Activated T-cell treated with anti-CD3 and anti-CD28 coated beads, Interleukin-2, amount 50 U/mL, for 72 hours (primary cell): Measurements from ENCODE around the gene PIGBOS1. TPM values are rescaled to one million over a fixed set of nuclear protein-coding genes. Genes with fewer than 3 reads are reported as not detected.
"Not testable (repeated sequence)": the region's sequence is repeated elsewhere in the genome, so short reads cannot be mapped to it uniquely, and the experiment has no call there.

Experiments
- ATAC-seq, 2 donors: fragments of 150-1000 bp; cut with Tn5 transposase; replicated peaks in 1 of 2; 2 replicates each; pipeline ENCODE4 v1.10.0; 2021; ENCODE audit warnings: moderate library complexity in 2 of 2, mild to moderate bottlenecking in 1 of 2
- DNase-seq, 2 donors: peaks; one replicate each; pipeline ENCODE4 v3.0.0; 2021 to 2022; ENCODE audit warnings: mixed read lengths in 1 of 2
- H3K27ac Mint-ChIP-seq: one replicate; pipeline ENCODE4 v1.8.0; 2022; ENCODE audit warnings: mild to moderate bottlenecking, moderate library complexity, mixed read lengths
- H3K27me3 Mint-ChIP-seq: one replicate; pipeline ENCODE4 v1.8.0; 2022; ENCODE audit warnings: low read depth, mixed read lengths
- H3K36me3 Mint-ChIP-seq, 2 donors: one replicate each; pipeline ENCODE4 v1.8.0; 2022; ENCODE audit warnings: mixed read lengths in 2 of 2, mild to moderate bottlenecking in 1 of 2; ENCODE audit not compliant: insufficient read depth in 2 of 2
- H3K4me1 Mint-ChIP-seq: one replicate; pipeline ENCODE4 v1.8.0; 2022; ENCODE audit warnings: low read depth, mixed read lengths
- H3K4me3 Mint-ChIP-seq, 2 donors: one replicate each; pipeline ENCODE4 v1.8.0; 2022; ENCODE audit warnings: mild to moderate bottlenecking in 2 of 2, mixed read lengths in 2 of 2, moderate library complexity in 2 of 2
- H3K9me3 Mint-ChIP-seq, 2 donors: one replicate each; pipeline ENCODE4 v1.8.0; 2022; ENCODE audit warnings: mixed read lengths in 2 of 2
- total RNA-seq, 2 donors: library from RNA; stranded (reverse); gene quantifications; one replicate each; pipeline ENCODE4 v1.2.3, GENCODE V29; 2022

Gene PIGBOS1
- total RNA-seq, 2 donors from 2014 or later, result 13.0 to 14.5 TPM

DNA sequence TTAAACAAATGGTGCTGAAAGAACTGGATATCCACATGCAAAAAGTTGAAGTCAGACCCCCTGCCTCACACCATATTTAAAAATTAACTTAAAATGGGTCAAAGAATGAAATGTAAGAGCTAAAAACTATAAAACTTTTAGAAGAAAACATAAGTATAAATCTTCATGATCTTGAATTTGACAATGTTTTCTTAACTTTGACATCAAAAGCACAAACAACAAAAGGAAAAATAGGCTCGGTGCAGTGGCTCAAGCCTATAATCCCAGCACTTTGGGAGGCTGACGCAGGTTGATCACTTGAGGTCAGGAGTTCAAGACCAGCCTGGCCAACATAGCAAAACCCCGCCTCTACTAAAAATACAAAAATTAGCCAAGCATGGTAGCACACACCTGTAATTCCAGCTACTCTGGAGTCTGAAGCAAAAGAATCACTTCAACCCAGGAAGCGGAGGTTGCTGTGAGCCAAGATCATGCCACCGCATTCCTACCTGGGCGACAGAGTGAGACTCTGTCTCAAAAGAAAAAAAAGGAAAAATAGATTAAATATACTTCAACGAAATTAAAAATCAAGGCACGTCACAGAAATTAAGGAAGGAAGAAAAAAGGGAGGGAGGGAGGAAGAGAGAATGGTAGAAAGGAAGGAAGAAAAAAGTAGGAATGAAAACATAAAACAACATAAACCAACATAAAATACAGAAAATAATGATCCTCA is 30.8 kb downstream of the PIGBOS1 start:
- ATAC-seq (no peak), DNase-seq (no peak)
- Mint-ChIP-seq H3K4me1 (peaks cover 63% of the 10 kb centered on the region), H3K4me3 (peak overlapping the region; percentile 92 to 93), H3K27ac (peak overlapping the region; percentile 99), H3K9me3 (no peaks in the 10 kb centered on the region), H3K27me3 (no peaks in the 10 kb centered on the region), H3K36me3 (peaks cover 20 to 29% of the 10 kb centered on the region in 2 donors)

DNA sequence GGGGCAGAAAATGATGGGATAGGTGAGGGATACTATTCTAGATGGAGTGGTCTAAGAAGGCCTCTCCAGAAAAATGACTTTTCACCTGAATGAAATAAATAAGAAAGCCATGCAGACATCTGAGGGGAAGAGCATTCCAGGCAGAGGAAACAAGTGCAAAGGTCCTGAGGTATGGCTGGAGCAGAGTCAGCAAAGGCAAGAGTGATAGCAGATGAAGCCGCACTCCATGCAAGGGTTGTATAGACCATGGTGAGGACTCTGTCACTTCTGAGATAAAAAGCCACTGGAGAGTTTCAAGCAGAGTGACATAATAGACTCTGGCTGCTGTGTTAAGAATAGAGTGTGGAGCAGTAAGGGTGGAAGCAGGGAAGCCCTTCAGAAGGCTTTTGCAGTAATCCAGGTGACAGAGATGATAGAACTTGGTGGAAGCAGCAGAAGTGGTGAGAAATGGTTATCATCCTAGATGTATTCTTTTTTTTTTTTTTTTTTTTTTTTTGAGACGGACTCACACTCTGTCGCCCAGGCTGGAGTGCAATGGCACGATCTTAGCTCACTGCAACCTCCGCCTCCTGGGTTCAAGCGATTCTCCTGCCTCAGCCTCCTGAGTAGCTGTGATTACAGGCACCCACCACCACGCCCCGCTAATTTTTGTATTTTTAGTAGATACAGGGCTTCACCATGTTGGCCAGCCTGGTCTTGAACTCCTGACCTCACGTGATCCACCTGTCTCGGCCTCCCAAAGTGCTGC is 32.3 kb downstream of the PIGBOS1 start:
- not testable (repeated sequence) for DNase-seq, H3K27me3 Mint-ChIP-seq, H3K9me3 Mint-ChIP-seq, ATAC-seq
- Mint-ChIP-seq H3K4me1 (peaks cover 78% of the 10 kb centered on the region), H3K27ac (peak overlapping the region; percentile 99), H3K4me3 (peak overlapping the region; percentile 92 to 93), H3K36me3 (peaks cover 20 to 32% of the 10 kb centered on the region in 2 donors)

DNA sequence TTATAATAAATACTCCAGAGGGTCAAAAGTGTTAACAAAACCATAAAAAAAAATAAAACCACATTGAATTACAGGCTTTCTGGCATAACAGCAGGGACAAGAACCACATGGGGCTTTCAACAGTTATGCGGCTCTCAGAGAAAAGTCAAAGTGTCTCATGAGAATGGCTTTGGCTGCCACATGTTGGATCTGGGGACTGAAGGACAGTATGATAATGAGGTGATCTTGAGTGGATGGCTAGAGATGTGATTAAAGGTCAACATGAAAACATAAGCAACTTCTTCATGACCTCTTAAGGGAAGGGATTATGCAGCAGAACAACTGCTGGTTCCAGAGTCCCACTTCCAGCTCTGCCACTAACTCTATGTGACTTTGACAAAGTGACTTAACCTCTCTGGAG is 34.5 kb downstream of the PIGBOS1 start:
- no peaks in the 10 kb centered on the region for H3K27me3 Mint-ChIP-seq
- peak overlapping the region; percentile 80 to 93 for H3K4me3 Mint-ChIP-seq
- H3K36me3 Mint-ChIP-seq, result peaks cover 23 to 32% of the 10 kb centered on the region in 2 donors
- H3K9me3 Mint-ChIP-seq, result no peaks in the 10 kb centered on the region
- ATAC-seq (no peak), DNase-seq (no peak)
- H3K27ac Mint-ChIP-seq, result peak overlapping the region; percentile 81
- peaks cover 94% of the 10 kb centered on the region for H3K4me1 Mint-ChIP-seq

DNA sequence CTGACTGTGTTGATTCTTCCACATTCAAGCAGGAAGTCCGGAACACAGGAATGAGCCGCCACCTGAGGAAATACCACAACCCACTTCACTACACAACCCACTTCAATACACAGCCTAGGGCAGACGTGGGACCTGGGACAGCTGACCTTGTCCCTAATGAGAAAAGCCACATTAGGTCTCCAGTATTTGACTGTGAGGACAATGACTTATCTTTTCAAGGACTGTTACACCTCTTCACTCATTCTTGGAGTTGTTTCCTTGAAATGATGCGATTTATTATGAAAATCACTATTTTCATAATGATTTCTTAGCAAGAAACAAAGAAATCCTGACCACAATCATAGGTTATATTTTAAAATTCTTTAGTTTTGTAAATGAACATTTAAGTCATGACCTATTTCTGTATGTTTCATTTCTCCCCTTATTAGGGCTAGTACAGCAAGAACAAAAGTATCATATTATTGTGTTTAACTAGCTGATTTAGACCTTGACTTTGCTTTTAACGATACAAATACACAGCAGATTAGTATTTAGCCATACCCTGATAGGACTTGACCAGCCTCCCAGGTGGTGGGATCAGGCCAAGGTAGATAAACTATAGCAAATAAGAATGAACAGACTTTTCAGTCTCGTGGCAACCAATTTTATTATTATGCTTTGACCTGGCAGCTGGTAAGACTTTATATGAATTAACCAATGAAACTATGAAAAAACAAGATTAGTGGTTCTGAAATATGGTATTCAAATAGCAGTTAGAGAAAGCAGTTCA is 35.4 kb downstream of the PIGBOS1 start:
- Mint-ChIP-seq H3K9me3 (no peaks in the 10 kb centered on the region), H3K27ac (peak overlapping the region; percentile 98), H3K4me1 (peaks cover 99% of the 10 kb centered on the region), H3K4me3 (peak overlapping the region; percentile 75 to 86), H3K27me3 (no peaks in the 10 kb centered on the region), H3K36me3 (peaks cover 20 to 29% of the 10 kb centered on the region in 2 donors)
- ATAC-seq (peak in 1 of 2 donors; percentile 27), DNase-seq (no peak)

- peak overlapping the region; percentile 75 to 86 for H3K4me3 Mint-ChIP-seq
- peaks cover 100% of the 10 kb centered on the region for H3K4me1 Mint-ChIP-seq
- H3K9me3 Mint-ChIP-seq, result no peaks in the 10 kb centered on the region
- DNase-seq (peak; percentile 21 to 40), ATAC-seq (peak; percentile 14 to 27)
- peaks cover 18 to 21% of the 10 kb centered on the region in 2 donors for H3K36me3 Mint-ChIP-seq
- no peaks in the 10 kb centered on the region for H3K27me3 Mint-ChIP-seq
- H3K27ac Mint-ChIP-seq, result peak overlapping the region; percentile 98
Observed at GRCh38 chr15:55282284-55282833, 36.6 kb downstream of the PIGBOS1 start.

- H3K27ac Mint-ChIP-seq, result peak overlapping the region; percentile 98
Observed at GRCh38 chr15:55281517-55282228, 37.2 kb downstream of the PIGBOS1 start.

GRCh38 chr15:55280589-55280988 is 38.3 kb downstream of the PIGBOS1 start:
- peaks cover 11 to 12% of the 10 kb centered on the region in 2 donors for H3K36me3 Mint-ChIP-seq
- not testable (repeated sequence) for H3K9me3 Mint-ChIP-seq, H3K27me3 Mint-ChIP-seq, ATAC-seq
- peaks cover 100% of the 10 kb centered on the region for H3K4me1 Mint-ChIP-seq
- H3K27ac Mint-ChIP-seq, result peak overlapping the region; percentile 98
- peak in 1 of 2 donors; percentile 31 for DNase-seq
- H3K4me3 Mint-ChIP-seq, result peak overlapping the region; percentile 56 to 86

More at GRCh38 chr15:55281517-55282228, 37.2 kb downstream of the PIGBOS1 start:
- DNase-seq (no peak), ATAC-seq (no peak)
- no peaks in the 10 kb centered on the region for H3K27me3 Mint-ChIP-seq
- no peaks in the 10 kb centered on the region for H3K9me3 Mint-ChIP-seq
- peaks cover 16 to 17% of the 10 kb centered on the region in 2 donors for H3K36me3 Mint-ChIP-seq
- H3K4me1 Mint-ChIP-seq, result peaks cover 100% of the 10 kb centered on the region
- peak overlapping the region; percentile 75 to 86 for H3K4me3 Mint-ChIP-seq

GRCh38 chr15:55279746-55280351 is 39.1 kb downstream of the PIGBOS1 start:
- Mint-ChIP-seq H3K9me3 (no peaks in the 10 kb centered on the region), H3K27ac (peak overlapping the region; percentile 99), H3K4me3 (peak overlapping the region; percentile 54 to 82), H3K36me3 (peaks cover 13 to 14% of the 10 kb centered on the region in 2 donors), H3K27me3 (no peaks in the 10 kb centered on the region), H3K4me1 (peaks cover 100% of the 10 kb centered on the region)
- ATAC-seq, result peak; percentile 79 to 86
- DNase-seq, result peak; percentile 71 to 81

DNA sequence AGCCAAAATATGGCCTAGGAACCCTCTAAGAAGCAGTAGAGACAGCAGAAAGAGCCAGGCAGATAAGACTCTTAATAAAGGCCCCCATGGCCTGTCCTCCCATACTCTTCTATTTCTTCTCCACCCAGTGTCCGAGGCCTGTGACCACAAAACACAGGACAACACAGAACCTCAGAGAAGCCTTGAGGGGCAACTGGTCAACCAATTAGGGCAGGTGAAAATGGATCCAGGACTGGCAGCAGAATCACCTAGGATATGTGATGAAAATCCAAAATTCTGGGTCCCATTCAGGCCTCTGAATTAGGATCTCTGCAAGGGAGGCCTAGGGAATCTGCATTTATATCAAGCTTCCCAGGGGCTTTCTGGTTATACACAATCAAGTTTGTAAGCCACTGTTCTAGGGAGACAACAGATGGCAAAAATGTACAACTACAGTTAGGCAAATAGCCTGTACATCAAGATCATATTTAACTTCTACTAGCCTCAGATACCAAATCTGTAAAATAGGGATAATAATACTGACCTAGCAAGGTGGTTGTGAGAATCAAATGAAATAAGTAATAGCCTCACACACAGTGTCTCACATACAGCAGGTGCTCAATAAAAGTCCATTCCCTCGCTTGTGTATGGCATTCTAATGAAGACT is 39.7 kb downstream of the PIGBOS1 start:
- ATAC-seq (no peak), DNase-seq (no peak)
- H3K4me3 Mint-ChIP-seq, result peak overlapping the region; percentile 54 to 82
- no peaks in the 10 kb centered on the region for H3K9me3 Mint-ChIP-seq
- no peaks in the 10 kb centered on the region for H3K27me3 Mint-ChIP-seq
- H3K36me3 Mint-ChIP-seq, result peaks cover 13 to 14% of the 10 kb centered on the region in 2 donors
- peaks cover 96% of the 10 kb centered on the region for H3K4me1 Mint-ChIP-seq
- peak overlapping the region; percentile 99 for H3K27ac Mint-ChIP-seq

DNA sequence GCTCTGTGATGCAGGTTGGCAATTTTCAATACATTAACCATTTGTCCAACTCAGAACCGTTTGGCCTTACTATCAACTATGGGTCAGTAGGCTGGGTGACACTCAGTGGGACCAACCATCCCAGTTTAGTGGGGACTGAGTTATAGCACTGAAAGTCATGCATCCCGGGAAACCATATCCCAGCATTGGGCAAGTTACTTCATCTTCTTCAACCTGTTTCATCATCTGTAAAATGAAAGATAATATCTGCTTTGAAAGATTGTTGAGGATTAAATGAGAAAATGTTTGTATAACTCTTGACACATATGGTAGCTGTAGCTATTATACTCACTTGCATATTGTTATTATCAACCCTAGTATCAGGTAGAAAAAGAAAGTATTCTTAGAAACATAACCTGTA is 41.2 kb downstream of the PIGBOS1 start:
- Mint-ChIP-seq H3K4me3 (peak overlapping the region; percentile 66 to 79), H3K36me3 (peaks cover 21 to 24% of the 10 kb centered on the region in 2 donors), H3K9me3 (no peaks in the 10 kb centered on the region), H3K27ac (peak overlapping the region; percentile 92), H3K4me1 (peaks cover 94% of the 10 kb centered on the region), H3K27me3 (no peaks in the 10 kb centered on the region)
- no peak for DNase-seq
- no peak for ATAC-seq

- Mint-ChIP-seq H3K4me3 (peak overlapping the region; percentile 66 to 79), H3K4me1 (peaks cover 94% of the 10 kb centered on the region), H3K9me3 (no peaks in the 10 kb centered on the region), H3K27me3 (no peaks in the 10 kb centered on the region), H3K36me3 (peaks cover 23 to 26% of the 10 kb centered on the region in 2 donors), H3K27ac (peak overlapping the region; percentile 92)
- DNase-seq, result peak; percentile 72 to 79
- peak; percentile 59 to 69 for ATAC-seq
Observed at GRCh38 chr15:55277116-55277564, 41.8 kb downstream of the PIGBOS1 start.
